ENCODE data around the gene CDC25B. TPM values are rescaled to one million over a fixed set of nuclear protein-coding genes. Genes with fewer than 3 reads are reported as not detected.

The CDC25B gene
- total RNA-seq, 2 donors from 2014 or later: 220 to 223 TPM

DNA sequence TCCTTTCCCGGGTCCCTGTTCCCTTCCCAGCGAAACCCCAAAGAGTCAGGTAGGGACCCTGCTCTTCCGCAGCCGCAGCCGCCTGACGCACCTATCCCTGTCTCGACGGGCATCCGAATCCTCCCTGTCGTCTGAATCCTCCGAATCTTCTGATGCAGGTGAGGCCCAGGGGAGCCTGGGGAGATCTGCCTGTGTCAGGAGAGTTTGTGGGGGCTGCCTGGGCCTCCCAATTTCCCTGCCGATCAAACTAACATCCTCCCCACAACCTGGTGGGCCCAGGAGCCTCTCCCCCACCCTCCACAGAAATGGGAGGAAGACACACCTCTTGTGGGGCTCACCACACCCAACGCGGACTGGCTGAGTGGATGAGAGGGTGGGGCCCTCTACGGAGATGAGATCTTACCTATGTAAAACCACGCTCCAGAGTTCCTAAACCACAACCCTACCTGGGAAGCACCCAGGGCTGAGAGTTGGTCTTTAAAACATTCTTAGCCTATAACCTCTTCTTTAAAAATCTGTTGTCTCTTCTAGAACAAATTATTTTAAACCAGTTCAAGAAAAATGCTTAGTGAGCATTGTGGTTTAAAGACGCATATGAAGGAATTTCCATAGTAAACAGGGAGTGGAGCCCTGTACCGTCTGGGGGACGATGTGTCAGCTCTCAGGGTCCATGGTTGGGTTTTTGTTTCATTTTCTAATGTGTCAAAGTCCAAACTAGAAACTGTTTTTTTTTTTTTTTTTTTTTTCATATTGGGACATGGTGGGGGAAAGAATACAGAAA is 1.7 kb downstream of the CDC25B start:
- DNase-seq: peak in 1 of 3 donors; percentile 44
- peak overlapping the region; percentile 95 for H3K27ac Mint-ChIP-seq
- H3K36me3 Mint-ChIP-seq (ENCODE audit: low read depth): peaks cover 12% of the 10 kb centered on the region
- no peaks in the 10 kb centered on the region for H3K9me3 ChIP-seq (ENCODE audit: control insufficient read depth, low read length, poor library complexity, severe bottlenecking)
- H3K27me3 Mint-ChIP-seq: no peaks in the 10 kb centered on the region
- peaks cover 42% of the 10 kb centered on the region for H3K4me1 Mint-ChIP-seq
- ATAC-seq: peak; percentile 33
- H3K4me3 Mint-ChIP-seq: peak overlapping the region; percentile 100

DNA sequence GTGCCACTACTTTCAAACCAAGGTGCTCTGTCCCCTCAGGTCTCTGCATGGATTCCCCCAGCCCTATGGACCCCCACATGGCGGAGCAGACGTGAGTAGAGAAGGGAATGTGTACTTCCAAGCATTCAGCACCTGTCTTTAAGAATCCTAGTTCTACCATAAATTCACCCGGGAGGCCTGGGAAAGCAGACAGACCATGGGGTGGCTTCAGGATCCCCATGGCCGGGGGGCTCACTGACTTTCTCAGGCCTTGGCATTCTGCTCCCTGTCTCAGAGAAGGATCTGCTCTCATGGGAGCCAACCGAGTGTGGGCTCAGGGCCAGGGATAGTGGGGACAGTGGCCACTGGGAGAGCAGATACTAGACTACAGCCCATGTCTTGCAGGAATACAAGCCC is 2.3 kb downstream of the CDC25B start:
- no peaks in the 10 kb centered on the region for H3K27me3 Mint-ChIP-seq
- no peaks in the 10 kb centered on the region for H3K9me3 ChIP-seq (ENCODE audit: control insufficient read depth, low read length, poor library complexity, severe bottlenecking)
- H3K4me3 Mint-ChIP-seq: peak overlapping the region; percentile 100
- peaks cover 12% of the 10 kb centered on the region for H3K36me3 Mint-ChIP-seq (ENCODE audit: low read depth)
- DNase-seq (no peak), ATAC-seq (no peak)
- peaks cover 44% of the 10 kb centered on the region for H3K4me1 Mint-ChIP-seq
- H3K27ac Mint-ChIP-seq: peak overlapping the region; percentile 95

DNA sequence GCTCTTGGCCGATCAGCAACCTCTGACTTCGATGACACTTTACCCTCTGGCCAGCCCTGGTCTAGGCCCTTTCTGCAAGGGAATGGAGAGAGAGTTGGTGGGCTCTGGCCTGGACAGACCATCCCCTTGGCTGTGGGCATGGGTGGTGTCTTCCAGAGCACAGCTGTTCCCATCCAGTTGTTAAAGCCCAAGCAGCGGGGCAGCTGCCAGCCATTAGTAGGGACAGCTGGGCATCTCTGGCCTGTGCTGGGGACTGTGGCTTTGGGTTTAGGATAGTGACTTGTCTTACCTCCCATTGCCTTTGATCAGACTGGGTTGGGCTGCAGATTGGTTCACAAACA is 2.8 kb downstream of the CDC25B start:
- ATAC-seq: peak; percentile 14
- Mint-ChIP-seq H3K27ac (peak overlapping the region; percentile 95), H3K36me3 (ENCODE audit: low read depth) (peaks cover 15% of the 10 kb centered on the region), H3K4me3 (peak overlapping the region; percentile 100), H3K27me3 (no peaks in the 10 kb centered on the region), H3K4me1 (peaks cover 49% of the 10 kb centered on the region)
- no peak for DNase-seq
- H3K9me3 ChIP-seq (ENCODE audit: control insufficient read depth, low read length, poor library complexity, severe bottlenecking): no peaks in the 10 kb centered on the region

DNA sequence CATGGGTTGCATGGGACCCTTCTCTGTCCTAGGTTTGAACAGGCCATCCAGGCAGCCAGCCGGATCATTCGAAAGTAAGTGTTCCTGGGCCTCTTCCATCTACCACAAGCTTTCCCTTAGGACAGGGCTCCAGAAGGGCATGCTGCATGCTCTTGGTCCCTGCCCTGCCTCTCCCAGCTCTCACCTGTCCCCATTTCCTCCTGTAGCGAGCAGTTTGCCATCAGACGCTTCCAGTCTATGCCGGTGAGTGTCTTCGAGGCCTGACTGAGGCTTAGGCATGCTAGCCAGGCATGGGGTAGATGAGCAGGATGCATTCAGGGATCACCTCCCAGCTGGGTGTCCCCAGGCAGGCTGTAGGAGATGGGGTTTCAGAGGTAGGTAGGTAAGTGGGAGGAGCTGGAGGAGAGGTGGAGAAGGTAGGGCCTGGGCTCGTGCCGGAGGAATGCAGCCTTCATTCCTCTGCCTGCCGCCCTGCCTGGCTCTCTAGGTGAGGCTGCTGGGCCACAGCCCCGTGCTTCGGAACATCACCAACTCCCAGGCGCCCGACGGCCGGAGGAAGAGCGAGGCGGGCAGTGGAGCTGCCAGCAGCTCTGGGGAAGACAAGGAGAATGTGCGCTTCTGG is 4.3 kb downstream of the CDC25B start:
- peak overlapping the region; percentile 95 for H3K27ac Mint-ChIP-seq
- peaks cover 57% of the 10 kb centered on the region for H3K4me1 Mint-ChIP-seq
- H3K9me3 ChIP-seq (ENCODE audit: control insufficient read depth, low read length, poor library complexity, severe bottlenecking): no peaks in the 10 kb centered on the region
- no peak for ATAC-seq
- peak overlapping the region; percentile 100 for H3K4me3 Mint-ChIP-seq
- peaks cover 23% of the 10 kb centered on the region for H3K36me3 Mint-ChIP-seq (ENCODE audit: low read depth)
- H3K27me3 Mint-ChIP-seq: no peaks in the 10 kb centered on the region
- no peak for DNase-seq

DNA sequence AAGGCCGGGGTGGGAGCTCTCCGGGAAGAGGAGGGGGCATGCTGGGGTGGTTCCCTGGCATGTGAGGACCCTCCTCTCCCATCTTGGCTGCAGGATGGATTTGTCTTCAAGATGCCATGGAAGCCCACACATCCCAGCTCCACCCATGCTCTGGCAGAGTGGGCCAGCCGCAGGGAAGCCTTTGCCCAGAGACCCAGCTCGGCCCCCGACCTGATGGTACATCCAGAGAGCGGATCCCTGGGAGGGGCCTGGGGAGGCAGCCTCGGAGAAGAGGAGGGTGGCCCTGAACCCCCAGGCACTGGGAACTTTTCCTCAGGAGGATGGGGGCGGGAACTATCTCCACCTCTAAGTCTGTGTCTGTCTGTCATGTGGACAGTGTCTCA is 4.8 kb downstream of the CDC25B start:
- H3K27ac Mint-ChIP-seq: peak overlapping the region; percentile 95
- H3K27me3 Mint-ChIP-seq: no peaks in the 10 kb centered on the region
- ATAC-seq (no peak), DNase-seq (no peak)
- H3K9me3 ChIP-seq (ENCODE audit: control insufficient read depth, low read length, poor library complexity, severe bottlenecking): no peaks in the 10 kb centered on the region
- no peak overlapping the region for H3K4me3 Mint-ChIP-seq
- H3K4me1 Mint-ChIP-seq: peaks cover 58% of the 10 kb centered on the region
- H3K36me3 Mint-ChIP-seq (ENCODE audit: low read depth): peaks cover 26% of the 10 kb centered on the region

DNA sequence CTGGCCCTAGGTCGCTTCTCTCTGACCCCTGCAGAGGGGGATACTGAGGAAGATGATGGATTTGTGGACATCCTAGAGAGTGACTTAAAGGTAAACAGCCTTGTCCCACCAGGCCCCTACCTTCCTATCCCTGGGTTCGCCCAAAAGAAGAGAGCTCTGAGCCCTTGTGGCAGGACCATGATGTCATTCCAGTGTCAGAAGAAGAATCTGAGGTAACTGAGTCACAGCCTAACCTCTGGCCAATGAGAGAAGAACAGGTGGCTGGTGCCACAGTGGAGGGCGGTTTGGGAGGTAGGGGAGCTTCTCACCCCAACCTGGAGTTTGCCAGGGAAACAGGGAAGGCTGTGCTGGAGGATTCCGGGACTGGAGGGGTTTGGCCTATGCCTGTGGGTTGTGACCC is 5.2 kb downstream of the CDC25B start:
- Mint-ChIP-seq H3K36me3 (ENCODE audit: low read depth) (peaks cover 28% of the 10 kb centered on the region), H3K27ac (peak overlapping the region; percentile 95), H3K27me3 (no peaks in the 10 kb centered on the region), H3K4me3 (peak overlapping the region; percentile 15), H3K4me1 (peaks cover 58% of the 10 kb centered on the region)
- DNase-seq (no peak), ATAC-seq (no peak)
- H3K9me3 ChIP-seq (ENCODE audit: control insufficient read depth, low read length, poor library complexity, severe bottlenecking): no peaks in the 10 kb centered on the region

DNA sequence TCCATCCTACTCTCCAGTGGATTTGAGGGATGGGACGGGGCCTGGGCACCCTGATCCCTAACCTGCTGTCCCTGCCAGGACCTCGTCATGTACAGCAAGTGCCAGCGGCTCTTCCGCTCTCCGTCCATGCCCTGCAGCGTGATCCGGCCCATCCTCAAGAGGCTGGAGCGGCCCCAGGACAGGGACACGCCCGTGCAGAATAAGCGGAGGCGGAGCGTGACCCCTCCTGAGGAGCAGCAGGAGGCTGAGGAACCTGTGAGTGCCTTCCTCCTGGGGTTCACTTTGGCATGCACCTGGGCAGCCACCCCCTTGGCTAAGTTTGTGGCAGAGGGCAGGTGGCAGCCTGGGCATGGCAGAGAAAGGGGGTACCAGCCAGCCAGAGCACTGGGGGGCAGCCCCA is 5.7 kb downstream of the CDC25B start:
- Mint-ChIP-seq H3K4me1 (peaks cover 59% of the 10 kb centered on the region), H3K4me3 (peak overlapping the region; percentile 15), H3K27ac (peak overlapping the region; percentile 95), H3K27me3 (no peaks in the 10 kb centered on the region), H3K36me3 (ENCODE audit: low read depth) (peaks cover 28% of the 10 kb centered on the region)
- ATAC-seq: no peak
- no peaks in the 10 kb centered on the region for H3K9me3 ChIP-seq (ENCODE audit: control insufficient read depth, low read length, poor library complexity, severe bottlenecking)
- no peak for DNase-seq

DNA sequence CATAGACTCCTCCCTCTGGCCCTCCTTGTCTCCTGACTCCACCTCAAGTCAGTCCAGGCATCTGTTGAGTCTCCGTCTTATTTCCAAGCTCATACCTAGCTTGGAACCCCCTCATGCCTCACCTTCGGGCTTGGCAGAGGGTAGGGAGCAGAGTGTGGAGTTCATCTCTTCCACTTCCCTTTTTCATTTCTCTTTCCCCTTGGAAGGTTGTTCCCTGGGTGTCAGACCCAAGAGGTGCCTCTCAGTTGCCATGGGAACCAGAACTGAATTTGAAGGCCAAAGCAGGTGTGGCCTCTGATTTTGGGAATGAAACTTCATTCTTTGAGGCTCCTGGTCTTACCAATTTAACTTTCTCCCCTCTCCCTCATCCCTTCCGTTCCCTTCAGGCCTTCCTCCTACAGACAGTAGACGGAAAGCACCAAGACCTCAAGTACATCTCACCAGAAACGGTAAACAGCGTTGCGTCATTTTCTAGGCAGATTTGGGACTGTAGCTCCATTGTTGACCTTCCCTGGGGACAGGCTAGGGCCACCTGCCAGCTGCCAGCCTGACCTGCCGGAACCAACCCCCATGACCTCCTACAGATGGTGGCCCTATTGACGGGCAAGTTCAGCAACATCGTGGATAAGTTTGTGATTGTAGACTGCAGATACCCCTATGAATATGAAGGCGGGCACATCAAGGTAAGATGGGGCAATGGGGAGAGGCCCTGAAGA is 6.6 kb downstream of the CDC25B start:
- Mint-ChIP-seq H3K4me1 (peaks cover 64% of the 10 kb centered on the region), H3K27me3 (no peaks in the 10 kb centered on the region), H3K36me3 (ENCODE audit: low read depth) (peaks cover 25% of the 10 kb centered on the region), H3K27ac (peak overlapping the region; percentile 95), H3K4me3 (peak overlapping the region; percentile 33)
- DNase-seq: no peak
- no peak for ATAC-seq
- no peaks in the 10 kb centered on the region for H3K9me3 ChIP-seq (ENCODE audit: control insufficient read depth, low read length, poor library complexity, severe bottlenecking)

DNA sequence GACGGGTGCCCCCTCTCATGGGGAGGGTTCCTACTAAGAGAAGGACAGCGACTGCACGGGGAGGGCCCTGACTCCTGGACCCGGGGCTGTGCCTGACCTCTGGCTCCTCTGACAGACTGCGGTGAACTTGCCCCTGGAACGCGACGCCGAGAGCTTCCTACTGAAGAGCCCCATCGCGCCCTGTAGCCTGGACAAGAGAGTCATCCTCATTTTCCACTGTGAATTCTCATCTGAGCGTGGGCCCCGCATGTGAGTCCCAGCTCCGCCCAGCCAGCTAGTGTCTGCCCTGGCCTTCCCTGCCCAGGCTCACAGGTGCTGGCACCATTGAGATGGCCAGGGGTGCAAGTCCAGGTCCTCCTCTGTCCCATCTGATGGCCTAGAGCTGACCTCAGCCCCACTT is 7.2 kb downstream of the CDC25B start:
- no peaks in the 10 kb centered on the region for H3K9me3 ChIP-seq (ENCODE audit: control insufficient read depth, low read length, poor library complexity, severe bottlenecking)
- ATAC-seq (no peak), DNase-seq (no peak)
- peaks cover 22% of the 10 kb centered on the region for H3K36me3 Mint-ChIP-seq (ENCODE audit: low read depth)
- peaks cover 60% of the 10 kb centered on the region for H3K4me1 Mint-ChIP-seq
- H3K4me3 Mint-ChIP-seq: no peak overlapping the region
- H3K27me3 Mint-ChIP-seq: no peaks in the 10 kb centered on the region
- H3K27ac Mint-ChIP-seq: peak overlapping the region; percentile 95

DNA sequence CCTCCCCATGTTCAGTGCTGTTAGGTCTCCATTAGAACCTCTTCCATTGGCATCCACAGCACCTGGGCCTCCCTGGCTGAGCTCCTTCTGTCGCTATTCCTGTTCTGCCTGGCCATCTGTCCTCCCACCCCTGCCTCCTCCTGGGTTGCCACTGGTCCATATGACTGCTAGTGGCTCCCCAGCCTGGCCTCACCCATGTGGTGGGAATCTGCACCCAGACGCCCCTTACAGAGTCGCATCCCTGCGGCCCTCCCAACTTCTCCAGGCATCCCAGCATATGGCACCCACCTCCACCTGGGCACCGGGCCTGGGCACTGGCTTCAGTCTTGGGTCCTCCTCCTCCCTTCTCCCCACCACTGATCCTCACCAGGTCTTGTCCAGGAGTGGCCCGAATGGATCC is 7.7 kb downstream of the CDC25B start:
- Mint-ChIP-seq H3K4me1 (peaks cover 54% of the 10 kb centered on the region), H3K27me3 (no peaks in the 10 kb centered on the region), H3K27ac (peak overlapping the region; percentile 95), H3K4me3 (no peak overlapping the region), H3K36me3 (ENCODE audit: low read depth) (peaks cover 22% of the 10 kb centered on the region)
- no peaks in the 10 kb centered on the region for H3K9me3 ChIP-seq (ENCODE audit: control insufficient read depth, low read length, poor library complexity, severe bottlenecking)
- DNase-seq (no peak), ATAC-seq (no peak)

DNA sequence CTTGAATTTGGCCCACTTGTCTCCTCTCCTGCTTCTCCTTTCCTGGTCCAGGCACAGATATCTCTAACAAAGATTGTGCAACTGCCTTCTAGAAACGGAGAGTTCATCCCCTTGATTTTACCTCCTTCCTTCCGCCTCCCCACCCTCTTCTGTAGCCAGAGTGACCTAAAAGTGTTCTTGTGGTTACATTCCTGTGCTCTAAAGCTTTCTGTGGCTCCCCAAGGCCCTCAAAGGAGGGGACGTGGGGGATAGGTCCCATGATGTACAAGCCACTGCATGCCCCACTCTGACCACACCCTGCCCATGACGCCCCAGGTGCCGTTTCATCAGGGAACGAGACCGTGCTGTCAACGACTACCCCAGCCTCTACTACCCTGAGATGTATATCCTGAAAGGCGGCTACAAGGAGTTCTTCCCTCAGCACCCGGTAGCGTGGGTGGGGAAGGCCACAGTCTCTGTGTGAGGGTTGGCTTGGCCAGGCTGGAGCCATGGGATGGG is 8.2 kb downstream of the CDC25B start:
- ATAC-seq (no peak), DNase-seq (no peak)
- Mint-ChIP-seq H3K27me3 (no peaks in the 10 kb centered on the region), H3K4me3 (no peak overlapping the region), H3K36me3 (ENCODE audit: low read depth) (peaks cover 22% of the 10 kb centered on the region), H3K4me1 (peaks cover 50% of the 10 kb centered on the region), H3K27ac (peak overlapping the region; percentile 95)
- no peaks in the 10 kb centered on the region for H3K9me3 ChIP-seq (ENCODE audit: control insufficient read depth, low read length, poor library complexity, severe bottlenecking)

DNA sequence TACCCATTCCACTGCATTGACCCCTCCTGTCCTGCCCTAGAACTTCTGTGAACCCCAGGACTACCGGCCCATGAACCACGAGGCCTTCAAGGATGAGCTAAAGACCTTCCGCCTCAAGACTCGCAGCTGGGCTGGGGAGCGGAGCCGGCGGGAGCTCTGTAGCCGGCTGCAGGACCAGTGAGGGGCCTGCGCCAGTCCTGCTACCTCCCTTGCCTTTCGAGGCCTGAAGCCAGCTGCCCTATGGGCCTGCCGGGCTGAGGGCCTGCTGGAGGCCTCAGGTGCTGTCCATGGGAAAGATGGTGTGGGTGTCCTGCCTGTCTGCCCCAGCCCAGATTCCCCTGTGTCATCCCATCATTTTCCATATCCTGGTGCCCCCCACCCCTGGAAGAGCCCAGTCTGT is 8.7 kb downstream of the CDC25B start:
- no peak for DNase-seq
- H3K4me3 Mint-ChIP-seq: no peak overlapping the region
- H3K27me3 Mint-ChIP-seq: no peaks in the 10 kb centered on the region
- H3K4me1 Mint-ChIP-seq: peaks cover 46% of the 10 kb centered on the region
- ATAC-seq: no peak
- H3K36me3 Mint-ChIP-seq (ENCODE audit: low read depth): peaks cover 22% of the 10 kb centered on the region
- H3K27ac Mint-ChIP-seq: peak overlapping the region; percentile 84
- H3K9me3 ChIP-seq (ENCODE audit: control insufficient read depth, low read length, poor library complexity, severe bottlenecking): no peaks in the 10 kb centered on the region

DNA sequence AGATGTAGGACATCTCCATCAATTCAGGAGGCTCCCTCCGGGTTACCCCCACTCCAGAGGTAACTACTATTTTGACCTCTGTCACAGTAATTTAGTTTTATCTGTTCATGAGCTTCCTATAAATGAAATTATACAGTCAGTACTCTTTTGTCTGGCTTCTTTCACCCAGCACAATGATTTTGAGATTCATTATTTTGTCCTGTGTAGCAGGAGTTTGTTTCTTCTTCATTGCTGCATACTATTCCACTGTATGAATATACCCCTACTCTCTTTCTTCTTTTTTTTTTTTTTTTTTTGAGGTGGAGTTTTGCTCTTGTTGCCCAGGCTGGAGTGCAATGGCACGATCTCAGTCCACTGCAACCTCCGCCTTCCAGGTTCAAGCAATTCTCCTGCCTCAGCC is 12.4 kb downstream of the CDC25B start:
- H3K27ac Mint-ChIP-seq: no peak overlapping the region
- no peaks in the 10 kb centered on the region for H3K27me3 Mint-ChIP-seq
- peaks cover 15% of the 10 kb centered on the region for H3K36me3 Mint-ChIP-seq (ENCODE audit: low read depth)
- no peaks in the 10 kb centered on the region for H3K9me3 ChIP-seq (ENCODE audit: control insufficient read depth, low read length, poor library complexity, severe bottlenecking)
- DNase-seq (no peak), ATAC-seq (no peak)
- peaks cover 55% of the 10 kb centered on the region for H3K4me1 Mint-ChIP-seq
- no peak overlapping the region for H3K4me3 Mint-ChIP-seq

All from T-helper 17 cell (primary cell).